SW480 (cell line): ENCODE results near the gene HAUS8.
"Not testable (repeated sequence)": the region's sequence is repeated elsewhere in the genome, so short reads cannot be mapped to it uniquely, and the experiment has no call there.

Source experiments
- DNase-seq: peaks from one replicate; pipeline ENCODE4 v3.0.0-alpha.2; 2016; ENCODE audit warnings: low spot score

HAUS8 gene

GRCh38 chr19:17101686-17102628 lies 26.7 kb upstream of the HAUS8 start:
- DNase-seq: no peak

DNA sequence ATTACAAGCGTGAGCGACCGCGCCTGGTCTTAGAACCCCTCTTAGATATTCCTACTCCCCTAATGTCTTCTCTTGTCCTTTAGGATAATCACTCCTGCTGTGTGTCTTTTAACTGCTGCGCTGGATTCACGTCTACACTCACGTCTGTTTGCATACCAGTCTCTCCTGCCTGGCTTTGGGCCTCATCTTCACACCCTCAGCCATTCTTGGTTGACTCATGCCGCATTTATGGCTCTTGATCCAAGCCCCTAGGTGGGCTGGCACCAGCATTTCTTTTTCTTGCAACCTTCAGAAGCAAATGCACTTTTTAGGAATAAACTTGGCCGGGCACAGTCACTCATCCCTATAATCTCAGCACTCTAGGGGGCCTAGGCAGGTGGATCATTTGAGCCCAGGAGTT lies 23.1 kb upstream of the HAUS8 start:
- no peak for DNase-seq

DNA sequence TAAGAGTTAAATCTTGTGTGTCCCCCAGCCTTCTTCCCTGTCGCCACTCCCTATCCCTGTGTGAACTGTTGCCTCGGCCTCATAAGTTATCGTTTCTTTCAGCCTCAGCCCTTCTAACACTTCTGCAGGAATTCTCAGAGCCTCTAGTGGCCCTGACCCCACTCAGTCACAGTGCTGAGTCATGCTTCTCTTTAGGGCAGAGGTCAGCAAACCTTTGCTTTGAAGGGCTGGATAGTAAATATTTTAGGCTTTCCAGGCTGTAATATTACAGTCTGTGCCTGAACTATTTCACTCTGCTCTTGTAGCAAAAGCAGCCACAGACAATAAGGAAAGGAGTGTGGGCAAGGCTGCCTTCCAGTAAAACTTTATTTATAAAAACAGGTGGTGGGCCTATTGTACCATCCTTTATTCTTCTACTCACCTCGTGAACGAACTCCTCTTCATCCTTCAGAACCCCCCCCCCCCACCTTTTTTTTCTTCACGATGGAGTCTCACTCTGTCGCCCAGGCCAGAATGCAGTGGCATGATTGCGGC lies 22.4 kb upstream of the HAUS8 start:
- peak; percentile 63 for DNase-seq

DNA sequence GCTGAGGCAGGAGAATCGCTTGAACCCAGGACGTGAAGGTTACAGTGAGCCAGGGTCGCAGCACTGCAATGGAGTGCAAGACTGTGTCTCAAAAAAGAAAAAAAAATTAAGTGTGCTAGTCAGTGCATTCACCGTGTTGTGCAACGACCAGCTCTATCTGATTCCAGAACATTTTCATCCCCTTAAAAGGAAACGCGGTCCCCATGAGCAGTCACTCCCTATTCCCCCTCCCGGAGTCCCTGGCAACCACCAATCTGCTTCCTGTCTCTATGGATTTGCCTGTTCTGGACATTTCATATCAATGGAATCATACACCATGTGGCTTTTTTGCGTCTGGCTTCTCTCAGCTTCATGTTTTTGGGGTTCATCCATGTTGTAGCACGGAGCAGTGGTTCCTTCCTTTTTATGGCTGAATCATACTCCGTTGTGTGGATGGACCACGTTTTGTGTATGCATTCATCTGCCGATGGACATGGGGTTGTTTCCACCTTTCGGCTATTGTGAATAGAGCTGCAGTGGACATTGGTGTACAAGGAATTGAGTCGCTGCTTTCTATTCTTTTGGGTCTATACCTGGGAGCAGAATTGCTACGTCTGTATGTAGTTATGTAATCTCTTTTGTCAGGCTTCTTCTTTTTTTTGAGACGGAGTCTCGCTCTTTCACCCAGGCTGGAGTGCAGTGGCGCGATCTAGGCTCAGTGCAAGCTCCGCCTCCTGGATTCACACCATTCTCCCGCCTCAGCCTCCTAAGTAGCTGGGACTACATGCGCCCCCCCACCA lies 20.1 kb upstream of the HAUS8 start:
- no peak for DNase-seq

DNA sequence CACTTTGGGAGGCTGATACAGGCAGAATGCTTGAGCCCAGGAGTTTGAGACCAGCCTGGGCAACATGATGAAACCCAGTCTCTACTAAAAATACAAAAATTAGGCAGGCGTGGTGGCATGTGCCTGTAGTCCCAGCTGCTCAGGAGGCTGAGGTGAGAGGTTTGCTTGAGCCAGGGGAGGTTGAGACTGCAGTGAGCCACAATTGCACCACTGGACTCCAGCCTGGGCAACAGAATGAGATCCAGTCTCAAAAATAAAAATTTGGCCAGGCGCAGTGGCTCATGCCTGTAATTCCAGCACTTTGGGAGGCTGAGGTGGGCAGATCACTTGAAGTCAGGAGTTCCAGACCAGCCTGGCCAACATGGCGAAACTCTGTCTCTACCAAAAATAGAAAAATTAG lies 19.4 kb upstream of the HAUS8 start:
- DNase-seq: not testable (repeated sequence)

GRCh38 chr19:17092696-17093095 lies 17.4 kb upstream of the HAUS8 start:
- DNase-seq: no peak

DNA sequence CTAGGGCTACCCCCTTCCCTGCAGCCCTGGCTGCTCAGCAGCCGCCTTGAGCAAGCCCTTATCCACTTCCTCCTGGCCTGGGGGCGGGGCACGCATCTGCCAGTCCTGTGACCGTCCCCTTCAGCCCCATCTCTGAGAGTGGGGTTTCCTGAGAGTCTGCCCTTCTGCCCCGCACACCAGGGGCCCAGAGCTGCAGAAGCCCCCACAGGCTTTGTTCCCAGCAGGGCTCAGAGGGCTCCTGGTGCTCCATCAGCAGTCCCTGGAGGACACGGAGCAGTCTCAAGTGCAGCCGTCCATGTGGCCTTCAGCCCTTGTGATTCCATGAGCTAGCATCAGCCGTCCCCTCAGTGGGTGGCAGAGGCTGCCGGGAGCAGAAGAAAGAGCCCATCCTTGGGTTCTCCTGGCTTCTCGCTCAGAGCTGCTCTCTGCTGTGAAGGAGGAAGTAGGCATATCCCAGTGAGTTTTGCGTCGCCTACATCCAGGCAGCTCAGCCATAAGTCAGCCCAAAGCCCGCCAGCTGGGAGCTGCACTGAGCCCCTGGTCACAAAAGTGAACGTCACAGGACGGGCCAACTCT lies 16.6 kb upstream of the HAUS8 start:
- no peak for DNase-seq

GRCh38 chr19:17090583-17090982 lies 15.3 kb upstream of the HAUS8 start:
- no peak for DNase-seq

DNA sequence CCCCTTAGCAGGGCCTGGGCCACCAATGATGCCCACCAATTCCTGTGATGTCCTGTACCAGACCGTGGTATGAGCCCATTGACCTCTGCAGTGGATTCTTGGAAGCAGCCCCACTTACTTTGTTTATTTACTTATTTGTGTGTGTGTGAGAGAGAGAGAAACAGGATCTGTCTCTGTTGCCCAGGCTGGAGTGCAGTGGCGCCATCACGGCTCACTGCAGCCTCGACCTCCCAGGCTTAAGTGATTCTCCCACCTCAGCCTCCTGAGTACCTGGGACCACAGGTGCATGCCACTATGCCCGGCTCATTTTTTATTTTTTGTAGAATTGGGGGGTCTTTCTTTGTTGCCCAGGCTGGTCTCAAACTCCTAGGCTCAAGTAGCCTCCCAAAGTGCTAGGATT lies 13.3 kb upstream of the HAUS8 start:
- DNase-seq: no peak

GRCh38 chr19:17086834-17087233 lies 11.6 kb upstream of the HAUS8 start:
- no peak for DNase-seq

DNA sequence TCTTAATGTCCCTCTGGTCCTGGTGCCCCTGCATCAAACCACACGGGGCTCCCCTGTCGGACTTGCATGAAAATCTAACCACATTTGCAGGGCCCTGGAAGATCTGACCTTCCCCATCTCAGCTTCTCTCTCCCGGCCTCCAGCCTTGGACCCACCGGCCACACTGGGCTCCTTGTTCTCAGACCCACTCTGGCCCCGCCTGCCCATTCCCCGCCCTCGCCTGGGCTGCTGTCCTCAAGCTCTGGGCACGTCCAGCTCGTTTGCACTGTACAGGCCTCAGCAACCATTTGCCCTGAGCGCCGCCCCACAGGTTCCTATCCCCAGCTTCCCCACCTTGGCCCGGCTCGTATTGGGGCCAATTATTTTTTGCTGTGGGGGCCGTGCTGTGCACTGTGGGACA lies 10.9 kb upstream of the HAUS8 start:
- DNase-seq: no peak

DNA sequence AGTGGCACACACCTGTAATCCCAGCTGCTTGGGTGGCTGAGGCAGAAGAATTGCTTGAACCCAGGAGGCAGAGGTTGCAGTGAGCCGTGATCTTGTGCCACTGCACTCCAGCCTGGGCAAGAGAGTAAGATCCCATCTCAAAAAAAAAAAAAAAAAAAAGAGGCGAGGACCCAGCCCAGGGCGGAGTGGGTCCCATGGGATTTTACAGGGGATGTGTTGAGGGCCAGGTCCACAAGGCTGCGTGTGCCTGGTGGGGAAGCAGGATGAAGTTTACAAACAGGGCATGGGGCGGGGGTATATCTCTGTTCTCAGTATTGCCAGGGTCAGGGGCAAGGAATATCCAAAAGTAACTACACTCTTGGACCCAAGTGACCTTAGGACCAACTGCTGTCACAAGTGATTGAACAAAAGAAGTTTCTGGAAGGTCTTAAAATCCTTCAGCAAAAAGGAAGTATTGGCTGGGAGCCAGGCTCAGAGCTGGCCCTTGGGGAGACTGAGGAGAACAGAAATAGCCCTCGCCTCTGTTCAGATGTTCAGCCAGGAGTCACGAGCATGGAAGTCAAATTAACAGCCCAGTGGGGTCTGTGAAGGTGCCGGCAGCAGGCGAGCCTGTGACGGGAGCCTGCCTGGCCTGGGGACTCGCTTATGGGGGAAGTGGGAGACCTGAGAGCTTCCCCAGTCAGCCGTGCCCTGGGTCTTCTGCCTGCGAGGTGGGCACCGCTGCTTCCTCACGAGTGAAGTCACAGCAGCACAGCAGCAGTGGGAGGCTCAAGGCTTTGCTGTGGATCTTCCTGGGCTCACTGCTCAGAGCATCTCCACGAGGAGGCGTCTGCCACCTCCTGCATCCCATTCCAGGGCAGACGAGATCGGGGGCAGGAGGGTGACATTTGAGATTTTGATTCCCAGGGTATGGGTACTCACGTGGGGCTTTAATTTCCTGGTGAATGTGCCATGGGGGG lies 6.7 kb upstream of the HAUS8 start:
- no peak for DNase-seq

DNA sequence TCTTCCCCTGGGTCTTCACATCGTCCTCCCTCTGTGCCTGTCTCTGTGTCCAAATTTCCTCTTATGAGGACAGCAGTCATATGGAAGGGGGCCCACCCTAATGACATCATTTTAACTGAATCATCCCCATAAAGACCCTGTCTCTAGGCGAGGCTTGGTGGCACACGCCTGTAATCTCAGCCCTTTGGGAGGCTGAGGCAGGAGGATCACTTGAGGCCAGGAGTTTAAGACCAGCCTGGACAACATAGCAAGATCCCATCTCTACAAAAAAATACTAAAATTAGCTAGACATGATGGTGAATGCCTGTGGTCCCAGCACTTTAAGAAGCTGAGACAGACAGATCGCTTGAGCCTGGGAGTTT lies 5.2 kb upstream of the HAUS8 start:
- DNase-seq: no peak

DNA sequence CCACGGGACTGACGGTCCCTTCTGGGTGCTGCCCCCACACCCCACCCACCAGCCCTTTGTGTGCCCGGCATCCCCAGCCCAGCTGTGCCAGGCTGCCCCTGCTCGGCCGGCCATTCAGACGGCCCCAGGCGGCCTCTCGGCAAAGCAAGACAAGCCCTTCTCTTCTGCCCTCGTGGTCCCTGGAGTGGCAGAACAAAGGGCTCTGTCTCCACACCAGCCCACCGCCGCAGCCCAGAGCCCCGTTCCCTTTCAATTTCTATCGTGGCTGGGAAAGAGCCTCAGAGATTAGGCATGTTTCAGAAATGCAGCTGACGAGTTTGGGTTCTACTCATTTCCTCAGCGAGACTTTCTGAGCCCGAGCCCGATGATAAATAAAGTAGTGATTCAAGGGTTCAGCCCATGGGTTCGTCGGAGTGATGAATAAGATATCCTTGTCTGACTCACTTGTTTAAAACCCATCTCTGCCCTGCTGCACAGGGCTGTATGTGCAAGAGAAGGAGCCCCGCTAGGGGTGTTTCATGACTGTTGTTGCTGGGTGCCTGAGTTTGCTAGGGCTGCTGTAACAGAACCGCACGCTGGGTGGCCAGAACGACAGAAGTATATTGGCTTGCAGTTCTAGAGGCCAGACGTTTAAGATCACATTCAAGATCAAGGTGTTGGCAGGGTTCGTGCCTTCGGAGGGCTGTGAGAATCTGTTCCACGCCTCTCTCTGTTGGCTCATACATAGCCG lies 4.6 kb upstream of the HAUS8 start:
- no peak for DNase-seq

DNA sequence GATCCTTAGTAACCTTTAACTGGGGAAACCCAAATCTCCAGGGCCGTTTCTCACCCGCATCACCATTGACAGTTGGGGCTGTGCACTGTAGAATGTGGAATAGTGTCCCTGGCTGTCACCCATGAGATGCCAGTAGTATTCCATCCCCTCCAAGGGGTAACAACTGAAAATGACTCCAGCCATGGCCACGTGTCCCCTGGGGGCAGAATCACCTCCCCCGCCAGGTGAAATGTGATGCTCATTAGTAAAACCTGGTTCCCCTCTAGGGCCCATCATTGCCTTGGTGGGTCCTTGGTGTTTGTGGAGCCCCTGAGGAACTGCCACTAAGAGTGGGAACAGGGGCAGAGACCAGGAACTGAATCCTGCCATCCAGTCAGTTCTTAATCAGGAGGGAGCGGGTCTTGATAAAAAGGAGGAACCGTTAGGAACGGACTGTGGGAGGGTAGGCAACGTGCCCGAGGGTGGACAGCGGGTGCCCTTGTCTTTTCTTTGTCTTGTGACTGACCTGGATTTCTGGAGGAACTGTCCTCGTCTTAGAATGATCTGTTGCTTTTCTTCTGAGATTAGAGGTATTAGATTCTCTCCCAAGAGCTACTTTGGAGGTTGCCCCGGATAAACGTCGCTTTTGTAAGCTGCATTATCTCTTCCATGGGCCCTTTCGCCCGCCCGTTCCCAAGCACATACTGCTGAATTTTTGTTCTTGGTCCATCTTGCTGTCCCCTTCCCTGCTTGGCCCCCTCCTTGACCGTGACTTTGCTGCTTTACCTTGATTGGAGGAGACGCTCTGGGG lies 3.9 kb upstream of the HAUS8 start:
- DNase-seq: no peak

- DNase-seq: no peak
Observed at GRCh38 chr19:17078036-17078919, 3.0 kb upstream of the HAUS8 start.

DNA sequence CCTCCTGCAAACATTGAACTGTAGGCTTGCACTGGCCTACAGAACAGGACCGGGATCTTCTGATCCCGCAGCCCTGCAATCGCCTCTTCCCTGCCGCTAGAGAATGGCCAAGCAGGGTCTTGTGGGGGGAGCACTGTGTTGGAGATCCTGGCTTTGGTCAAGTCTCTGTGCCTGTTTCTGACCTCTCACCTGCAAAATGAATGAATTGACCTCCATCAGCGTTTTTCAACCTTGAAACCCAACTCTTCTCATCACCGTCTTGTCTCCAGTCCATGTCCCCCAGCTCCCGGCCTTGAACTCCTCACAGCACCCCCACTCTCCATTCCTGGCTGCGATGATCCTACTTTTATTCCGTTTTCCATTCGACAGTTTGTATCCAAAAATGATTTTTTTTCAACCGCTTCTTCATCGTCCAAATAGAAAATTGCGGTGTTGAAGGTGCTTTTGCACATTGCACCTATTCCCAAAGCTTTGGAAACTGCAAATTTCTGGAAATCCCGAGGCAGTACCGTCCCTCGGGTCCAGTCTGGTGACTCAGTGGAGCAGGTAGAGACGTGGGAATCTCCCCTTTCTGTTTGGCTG lies 2.3 kb upstream of the HAUS8 start:
- no peak for DNase-seq

DNA sequence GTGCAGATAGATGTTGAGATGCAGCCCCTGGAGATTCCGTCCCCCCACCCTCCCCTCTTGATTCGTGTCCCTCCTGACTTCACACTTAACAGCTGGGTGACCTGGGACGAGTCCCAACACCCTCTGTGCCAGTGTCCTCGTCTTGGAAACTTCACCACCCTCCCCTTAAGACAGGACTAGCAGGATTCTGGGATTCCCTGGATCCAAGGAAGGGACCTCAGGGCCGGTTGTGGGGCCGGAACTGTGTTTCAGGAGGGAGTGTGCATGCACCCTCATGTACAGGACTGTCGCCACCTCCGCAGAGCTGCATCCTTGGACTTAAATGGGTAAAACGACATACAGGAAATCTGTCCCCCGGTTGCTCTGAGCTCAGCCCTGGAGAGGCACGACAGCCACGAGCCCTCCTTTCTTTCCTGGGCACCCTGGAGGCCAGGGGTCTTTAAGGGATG lies 1.3 kb upstream of the HAUS8 start:
- DNase-seq: no peak
